HepG2 (cell line): ENCODE measurements around the gene CDCP1. TPM values are rescaled to one million over a fixed set of nuclear protein-coding genes. Genes with fewer than 3 reads are reported as not detected.
A peak's percentile ranks its signal among the peaks of the same experiment; 100 is the strongest.

Source experiments
- ATAC-seq: fragments of 200-7000 bp; cut with Tn5 transposase; 3 replicates; pipeline ENCODE4 v1.9.1; 2020; ENCODE audit warnings: mild to moderate bottlenecking, moderate library complexity
- BruUV-seq: library from RNA; stranded (reverse); fragments of 400-500 nt; replicated peaks from 2 replicates; lab custom pipeline; 2021; lab: Mats Ljungman, UMichigan
- CTCF ChIA-PET: fragments of 300-600 bp; formaldehyde crosslinking; extraction: SDS; loops from one replicate; lab custom pipeline; 2021; ENCODE audit warnings: low total read pairs, inconsistent platforms, low intra/inter-chr PET ratio; lab: Yijun Ruan, JAX
- POLR2A ChIA-PET: fragments of 350-600 bp; sonication (Branson Sonifier 250); formaldehyde crosslinking; loops from one replicate; lab custom pipeline; 2020; ENCODE audit warnings: antibody characterized with exemption, inconsistent platforms; lab: Yijun Ruan, JAX
- DNase-seq: peaks from one replicate; pipeline ENCODE4 v3.0.0-alpha.2; 2015; ENCODE audit warnings: low spot score
- FAIRE-seq: peaks from 3 replicates; lab custom pipeline; 2011; peaks lifted over from hg19 to GRCh38; lab: Jason Lieb, UNC
- H2AFZ ChIP-seq: one replicate; pipeline ENCODE4 v1.6.1; 2011; ENCODE audit warnings: low read length, inconsistent platforms
- H3K27ac ChIP-seq: fragments of 300-600 bp; 3 replicates; pipeline ENCODE4 v1.8.0; 2011; ENCODE audit warnings: mixed run types, mild to moderate bottlenecking, mixed read lengths, low read length, inconsistent platforms; ENCODE audit not compliant: insufficient read depth; ENCODE audit errors: extremely low read length
- H3K27me3 ChIP-seq, 2 experiments: fragments of 200-600 bp in 1 of 2; 2 replicates in 1 of 2; 3 replicates in 1 of 2; pipeline versions ENCODE4 v1.6.0 to v1.8.0; 2011; ENCODE audit warnings: low read length in 2 of 2, mild to moderate bottlenecking in 2 of 2, moderate library complexity in 2 of 2, inconsistent platforms in 1 of 2; ENCODE audit not compliant: insufficient read depth in 2 of 2, control insufficient read depth in 1 of 2
- H3K36me3 ChIP-seq, 2 experiments: fragments of 200-600 bp in 1 of 2; replicated peaks in 1 of 2; 2 replicates in 1 of 2; 3 replicates in 1 of 2; pipeline versions ENCODE4 v1.5.1 to v1.8.0; 2011; ENCODE audit warnings: low read length in 2 of 2, inconsistent platforms in 1 of 2; ENCODE audit not compliant: insufficient read depth in 2 of 2, control insufficient read depth in 1 of 2
- H3K4me1 ChIP-seq: 2 replicates; pipeline ENCODE4 v1.5.1; 2012; ENCODE audit warnings: low read length, inconsistent platforms; ENCODE audit not compliant: insufficient read depth
- H3K4me2 ChIP-seq: 2 replicates; pipeline ENCODE4 v1.6.0; 2011; ENCODE audit warnings: low read depth, low read length, inconsistent platforms
- H3K4me3 ChIP-seq, 3 experiments: fragments of 200-600 bp in 1 of 3; sonication (generic), shearing (Covaris generic) in 1 of 3; replicated peaks in 1 of 3; 2 replicates each; pipeline ENCODE4 v1.5.1; 2011 to 2016; ENCODE audit warnings: low read length in 3 of 3, inconsistent platforms in 2 of 3, low read depth in 2 of 3, mild to moderate bottlenecking in 2 of 3, control low read depth in 1 of 3, mixed read lengths in 1 of 3; ENCODE audit not compliant: insufficient read depth in 1 of 3
- H3K79me2 ChIP-seq: one replicate; pipeline ENCODE4 v1.6.1; 2011; ENCODE audit warnings: low read length, inconsistent platforms; ENCODE audit not compliant: insufficient read depth
- H3K9ac ChIP-seq: 2 replicates; pipeline ENCODE4 v1.6.0; 2011; ENCODE audit warnings: mild to moderate bottlenecking, low read depth, low read length, inconsistent platforms; ENCODE audit not compliant: insufficient read depth
- H3K9me3 ChIP-seq: 2 replicates; pipeline ENCODE4 v1.5.1; 2012; ENCODE audit warnings: mild to moderate bottlenecking, low read length
- H4K20me1 ChIP-seq: 2 replicates; pipeline ENCODE4 v1.6.0; 2011; ENCODE audit warnings: inconsistent platforms, mild to moderate bottlenecking, low read length, moderate library complexity; ENCODE audit not compliant: insufficient read depth
- ATF5 ChIP-seq: sonication (generic); formaldehyde crosslinking; IDR thresholded peaks from 2 replicates; pipeline ENCODE4 v1.4.0; 2020; ENCODE audit warnings: mild to moderate bottlenecking, low read depth, missing genetic modification reagents
- CHD2 ChIP-seq: IDR thresholded peaks from 2 replicates; pipeline ENCODE4 v1.6.1; 2011; ENCODE audit warnings: low read depth, low read length, improper control_type of control experiment
- FIP1L1 ChIP-seq: fragments of 200-400 bp; formaldehyde crosslinking; IDR thresholded peaks from 2 replicates; pipeline ENCODE4 v1.6.1; 2018; ENCODE audit warnings: low read depth, mild to moderate bottlenecking, low read length, moderate library complexity, borderline replicate concordance; ENCODE audit not compliant: insufficient read depth
- KMT2B ChIP-seq: IDR thresholded peaks from 2 replicates; pipeline ENCODE4 v1.6.1; 2016; ENCODE audit warnings: missing genetic modification reagents, missing compliant biosample characterization
- MAZ ChIP-seq, 2 experiments: sonication (generic) in 1 of 2; formaldehyde crosslinking in 1 of 2; IDR thresholded peaks; 2 replicates each; pipeline versions ENCODE4 v1.5.0 to v1.6.1; 2012 to 2020; ENCODE audit warnings: low read depth in 2 of 2, mild to moderate bottlenecking in 2 of 2, borderline replicate concordance in 1 of 2, improper control_type of control experiment in 1 of 2, low read length in 1 of 2, missing genetic modification reagents in 1 of 2, moderate library complexity in 1 of 2
- PCBP2 ChIP-seq: fragments of 200-400 bp; formaldehyde crosslinking; optimal IDR thresholded peaks from 2 replicates; pipeline ENCODE3; 2018; ENCODE audit warnings: low read length, low read depth; ENCODE audit not compliant: poor library complexity, severe bottlenecking
- SRF ChIP-seq: IDR thresholded peaks from 2 replicates; pipeline ENCODE4 v1.6.1; 2011; ENCODE audit warnings: mild to moderate bottlenecking, low read depth, low read length, moderate library complexity
- SRSF1 ChIP-seq: fragments of 200-400 bp; formaldehyde crosslinking; optimal IDR thresholded peaks from 2 replicates; pipeline ENCODE3; 2017; ENCODE audit warnings: mild to moderate bottlenecking, low read depth, low read length, moderate library complexity
- TSC22D2 ChIP-seq: sonication (generic); formaldehyde crosslinking; IDR thresholded peaks from 2 replicates; pipeline ENCODE4 v1.5.1; 2020; ENCODE audit warnings: missing genetic modification reagents, mild to moderate bottlenecking, borderline replicate concordance
- ZBTB38 ChIP-seq: sonication (generic); formaldehyde crosslinking; IDR thresholded peaks from 2 replicates; pipeline ENCODE4 v1.5.1; 2020; ENCODE audit warnings: mild to moderate bottlenecking, missing genetic modification reagents
- ZNF225 ChIP-seq: sonication (generic); formaldehyde crosslinking; IDR thresholded peaks from 2 replicates; pipeline ENCODE4 v1.4.0; 2020; ENCODE audit warnings: mild to moderate bottlenecking, missing genetic modification reagents
- WGBS: methylation state at CpG from one replicate; pipeline ENCODE4 v1.1.6; 2017; ENCODE audit warnings: low lambda C conversion rate; 5-methylcytosine and 5-hydroxymethylcytosine counted together
- in situ Hi-C: cut with HindIII; loops from 2 replicates; pipeline ENCODE4 v1.10.0; 2017; ENCODE audit warnings: low pct_unique_long_range_greater_than_20kb; ENCODE audit not compliant: extremely low pct_ligation_motif_present
- intact Hi-C: fragments of 100-400 bp; cut with micrococcal nuclease; formaldehyde crosslinking; loops from one replicate; pipeline ENCODE4 v1.10.0; 2022; ENCODE audit not compliant: unreplicated experiment
- polyA plus RNA-seq, 8 experiments: library from polyadenylated mRNA; depleted of rRNA in 3 of 8; stranded (reverse) in 7 of 8; unstranded in 1 of 8; fragments of >200 nt; fragmentation: Illumina TruSeq in 4 of 8; extraction: Trizol in 4 of 8; gene quantifications; 2 replicates each; pipeline versions ENCODE4 v1.2.1 to v1.2.3, GENCODE V29; 2011 to 2016; ENCODE audit warnings: low read depth in 4 of 8, missing spikeins in 1 of 8, mixed read lengths in 1 of 8; ENCODE audit not compliant: insufficient read depth in 1 of 8
- total RNA-seq, 5 experiments: library from RNA; depleted of rRNA; stranded (reverse); fragments of >200 nt; fragmentation: Illumina TruSeq; extraction: Trizol; gene quantifications; 2 replicates each; pipeline ENCODE4 v1.2.3, GENCODE V29; 2016; ENCODE audit warnings: low read depth in 1 of 5

The CDCP1 gene
- total and polyA plus RNA-seq, 2 of the 13 experiments (the other 11 are each of a cell fraction or from before 2014, with no cell fraction given): 0.11 to 0.18 TPM

GRCh38 chr3:45092132-45093031 lies 53.8 kb downstream of the CDCP1 start:
- BruUV-seq: no TSS peak
- intact Hi-C loops: loop anchor here (1.0 kb wide), 1 partner anchor 13 kb away; no protein-coding TSS in a partner anchor
- ATAC-seq: peak; percentile 35; the same call in 1 of the 3 replicates
- H3K27me3 ChIP-seq: no peaks in the 10 kb centered on the region; a peak in 2 of 5 replicates
- H3K4me1 ChIP-seq: peaks cover 17% of the 10 kb centered on the region; the same call in 1 of the 2 replicates
- H2AFZ ChIP-seq: no peak overlapping the region
- H3K9ac ChIP-seq: no peak overlapping the region
- no peak for FAIRE-seq
- H3K9me3 ChIP-seq: no peaks in the 10 kb centered on the region
- no peak overlapping the region for H3K4me3 ChIP-seq
- no peaks in the 10 kb centered on the region for H4K20me1 ChIP-seq
- POLR2A ChIA-PET: no interaction called here
- WGBS: 29% methylated on average over 12 of the region's 12 CpGs
- DNase-seq: no peak
- H3K79me2 ChIP-seq: no peaks in the 10 kb centered on the region
- CTCF ChIA-PET: no interaction called here
- no peak overlapping the region for H3K27ac ChIP-seq
- in situ Hi-C loops: no loop called here
- no peak overlapping the region for H3K4me2 ChIP-seq
- H3K36me3 ChIP-seq: no peaks in the 10 kb centered on the region
- TF ChIP-seq ZNF225 (CRISPR knock-in tag) (no peak), TSC22D2 (no peak), ZBTB38 (CRISPR knock-in tag) (no peak), KMT2B (CRISPR knock-in tag) (no peak), MAZ (IDR thresholded peaks at IDR 0.05; ENCODE audit: borderline replicate concordance, low read depth, low read length) (no peak), MAZ (CRISPR knock-in tag; IDR thresholded peaks at IDR 0.05; ENCODE audit: low read depth) (no peak), PCBP2 (no peak), SRF (no peak), CHD2 (no peak), ATF5 (no peak), FIP1L1 (no peak), SRSF1 (no peak)
